ENCODE measurements around the gene ARHGEF33.

- TF ChIP-seq, protein P1, sequence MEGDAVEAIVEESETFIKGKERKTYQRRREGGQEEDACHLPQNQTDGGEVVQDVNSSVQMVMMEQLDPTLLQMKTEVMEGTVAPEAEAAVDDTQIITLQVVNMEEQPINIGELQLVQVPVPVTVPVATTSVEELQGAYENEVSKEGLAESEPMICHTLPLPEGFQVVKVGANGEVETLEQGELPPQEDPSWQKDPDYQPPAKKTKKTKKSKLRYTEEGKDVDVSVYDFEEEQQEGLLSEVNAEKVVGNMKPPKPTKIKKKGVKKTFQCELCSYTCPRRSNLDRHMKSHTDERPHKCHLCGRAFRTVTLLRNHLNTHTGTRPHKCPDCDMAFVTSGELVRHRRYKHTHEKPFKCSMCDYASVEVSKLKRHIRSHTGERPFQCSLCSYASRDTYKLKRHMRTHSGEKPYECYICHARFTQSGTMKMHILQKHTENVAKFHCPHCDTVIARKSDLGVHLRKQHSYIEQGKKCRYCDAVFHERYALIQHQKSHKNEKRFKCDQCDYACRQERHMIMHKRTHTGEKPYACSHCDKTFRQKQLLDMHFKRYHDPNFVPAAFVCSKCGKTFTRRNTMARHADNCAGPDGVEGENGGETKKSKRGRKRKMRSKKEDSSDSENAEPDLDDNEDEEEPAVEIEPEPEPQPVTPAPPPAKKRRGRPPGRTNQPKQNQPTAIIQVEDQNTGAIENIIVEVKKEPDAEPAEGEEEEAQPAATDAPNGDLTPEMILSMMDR (IDR thresholded peaks at IDR 0.05; ENCODE audit: poor library complexity), result no peak
- no peak for TF ChIP-seq EZH2 (IDR thresholded peaks at IDR 0.05; ENCODE audit: borderline replicate concordance)
These were observed 22.9 kb downstream of the ARHGEF33 start for GRCh38 chr2:38912619-38913018.

Data from hepatocyte (in vitro differentiated cells).